Small intestine (tissue), 7 donors: ENCODE data around the gene B4GALNT4. TPM values are rescaled to one million over a fixed set of nuclear protein-coding genes. Genes with fewer than 3 reads are reported as not detected.
A peak's percentile ranks its signal among the peaks of the same experiment; 100 is the strongest.

ENCODE experiments used
- DNase-seq, 2 donors: peaks; one replicate each; pipeline versions ENCODE4 v3.0.0 to v3.0.0-alpha.2; 2013
- FAIRE-seq: peaks from 2 replicates; lab custom pipeline; 2012; peaks lifted over from hg19 to GRCh38; lab: Jason Lieb, UNC
- H3K27ac ChIP-seq, 3 donors: one replicate each; pipeline ENCODE4 v1.5.1; 2013; ENCODE audit warnings: low read length in 2 of 3, mild to moderate bottlenecking in 2 of 3, control low read depth in 1 of 3, inconsistent platforms in 1 of 3, low read depth in 1 of 3, moderate library complexity in 1 of 3
- H3K27me3 ChIP-seq, 3 donors: one replicate each; pipeline ENCODE4 v1.6.1; 2013; ENCODE audit warnings: low read length in 3 of 3, inconsistent platforms in 1 of 3; ENCODE audit not compliant: control insufficient read depth in 3 of 3, insufficient read depth in 3 of 3
- H3K36me3 ChIP-seq, 3 donors: one replicate each; pipeline ENCODE4 v1.6.1; 2013; ENCODE audit warnings: low read length in 3 of 3, inconsistent platforms in 1 of 3, low read depth in 1 of 3, mild to moderate bottlenecking in 1 of 3, moderate library complexity in 1 of 3; ENCODE audit not compliant: control insufficient read depth in 3 of 3, insufficient read depth in 2 of 3
- H3K4me1 ChIP-seq, 3 donors: one replicate each; pipeline ENCODE4 v1.6.1; 2013; ENCODE audit warnings: low read length in 2 of 3, inconsistent platforms in 1 of 3, low read depth in 1 of 3, mild to moderate bottlenecking in 1 of 3, moderate library complexity in 1 of 3; ENCODE audit not compliant: control insufficient read depth in 3 of 3, insufficient read depth in 2 of 3
- H3K4me3 ChIP-seq, 3 donors: one replicate each; pipeline ENCODE4 v1.5.1; 2013; ENCODE audit warnings: low read length in 3 of 3, control low read depth in 1 of 3, inconsistent platforms in 1 of 3, low read depth in 1 of 3, mild to moderate bottlenecking in 1 of 3, moderate library complexity in 1 of 3
- H3K9me3 ChIP-seq, 2 donors: one replicate each; pipeline ENCODE4 v1.6.1; 2013; ENCODE audit warnings: low read depth in 1 of 2, low read length in 1 of 2; ENCODE audit not compliant: control insufficient read depth in 2 of 2, insufficient read depth in 1 of 2
- WGBS, 3 donors: extraction: QIAGEN DNeasy Blood & Tissue Kit; methylation state at CpG; one replicate each; pipeline ENCODE4 v1.1.7; 2013; 5-methylcytosine and 5-hydroxymethylcytosine counted together
- polyA plus RNA-seq, 4 donors: library from polyadenylated mRNA; stranded (reverse) in 3 of 4; unstranded in 1 of 4; fragments of 200-250 nt in 3 of 4; fragments of 120-200 nt in 1 of 4; gene quantifications; one replicate each; pipeline versions ENCODE4 v1.2.1 to v1.2.3, GENCODE V29; 2013
- donor health status: healthy with polysubstance abuse.
- donor health status: control.
- donor health status: control.
- donor health status: Bipolar disorder and iron deficiency.
- donor health status: healthy.

Gene B4GALNT4
- polyA plus RNA-seq, 4 donors, result 4.5 to 23.8 (median 7.5) TPM

DNA sequence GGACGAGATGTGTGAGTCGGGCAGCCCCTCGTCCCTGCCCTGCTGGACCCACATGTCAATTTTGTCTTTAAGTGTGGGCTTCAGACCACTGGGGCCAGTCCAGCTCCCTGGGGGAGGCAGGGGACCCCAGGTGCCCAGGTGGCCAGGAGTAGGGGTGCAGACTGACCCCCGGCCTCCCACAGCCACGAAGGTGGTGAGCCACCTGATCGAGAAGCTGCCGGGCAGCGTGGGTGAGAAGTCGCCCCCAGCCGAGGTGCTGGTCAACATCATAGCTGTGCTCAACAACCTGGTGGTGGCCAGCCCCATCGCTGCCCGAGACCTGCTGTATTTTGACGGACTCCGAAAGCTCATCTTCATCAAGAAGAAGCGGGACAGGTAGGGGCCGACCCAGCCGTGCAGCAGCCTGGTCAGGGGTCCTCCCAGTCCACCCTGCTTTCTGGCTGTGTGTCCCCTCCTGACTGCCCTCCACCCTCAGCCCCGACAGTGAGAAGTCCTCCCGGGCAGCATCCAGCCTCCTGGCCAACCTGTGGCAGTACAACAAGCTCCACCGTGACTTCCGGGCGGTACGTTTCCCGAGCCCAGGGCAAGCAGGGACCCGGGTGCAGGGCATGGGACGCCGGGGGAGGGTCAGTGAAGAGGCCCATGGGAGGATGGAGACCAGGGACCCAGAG lies 34.6 kb downstream of the B4GALNT4 start:
- Histone ChIP-seq H3K4me3 (no peak overlapping the region), H3K9me3 (peaks cover 0 to 6% of the 10 kb centered on the region in 2 donors), H3K36me3 (peaks cover 0 to 64% (median 10%) of the 10 kb centered on the region in 3 donors), H3K27me3 (peaks cover 0 to 4% (median 0%) of the 10 kb centered on the region in 3 donors), H3K4me1 (peaks cover 0 to 13% (median 3%) of the 10 kb centered on the region in 3 donors), H3K27ac (no peak overlapping the region)
- WGBS, 3 donors, result 88 to 93% (median 89%) methylated on average over 19 to 27 of the region's 27 CpGs
- FAIRE-seq (no peak), DNase-seq (no peak)

DNA sequence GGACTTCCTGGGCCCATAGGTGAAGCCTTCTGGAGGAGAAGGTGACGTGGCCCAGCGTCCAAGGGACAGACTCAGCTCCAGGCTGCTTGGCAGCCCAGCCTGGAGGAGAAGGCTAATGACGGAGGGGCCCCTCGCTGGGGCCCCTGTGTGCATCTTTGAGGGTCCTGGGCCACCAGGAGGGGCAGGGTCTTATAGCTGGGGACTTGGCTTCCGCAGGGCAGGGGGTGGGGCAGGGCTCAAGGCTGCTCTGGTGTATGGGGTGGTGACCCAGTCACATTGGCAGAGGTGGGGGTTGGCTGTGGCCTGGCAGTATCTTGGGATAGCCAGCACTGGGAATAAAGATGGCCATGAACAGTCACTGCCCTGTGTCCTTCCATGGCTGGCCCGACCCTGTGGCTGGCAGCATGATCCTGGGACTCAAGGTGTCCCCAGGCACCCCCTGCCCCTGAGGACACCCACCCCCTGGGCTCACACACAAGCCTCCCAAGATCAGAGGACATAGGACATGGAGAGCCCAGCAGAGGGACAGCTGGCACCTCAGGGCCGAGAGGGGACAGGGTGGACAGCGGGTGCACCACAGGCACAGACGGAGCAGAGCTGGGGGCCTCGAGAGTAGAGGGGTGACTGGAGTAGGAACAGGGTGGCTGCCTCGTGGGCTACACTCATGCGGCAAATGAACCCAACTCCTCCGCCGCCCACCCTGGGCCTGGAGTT lies 35.4 kb downstream of the B4GALNT4 start:
- no peak for DNase-seq
- no peak for FAIRE-seq
- H3K4me1 ChIP-seq, result peaks cover 0 to 15% (median 3%) of the 10 kb centered on the region in 3 donors
- H3K36me3 ChIP-seq, result peaks cover 0 to 67% (median 7%) of the 10 kb centered on the region in 3 donors
- no peak overlapping the region for H3K4me3 ChIP-seq
- WGBS, 3 donors, result 88 to 91% (median 91%) methylated on average over 14 of the region's 14 CpGs
- H3K27ac ChIP-seq, result no peak overlapping the region
- peaks cover 0 to 4% (median 0%) of the 10 kb centered on the region in 3 donors for H3K27me3 ChIP-seq
- H3K9me3 ChIP-seq, result peaks cover 0 to 3% of the 10 kb centered on the region in 2 donors

GRCh38 chr11:405323-405953 lies 36.1 kb downstream of the B4GALNT4 start:
- Histone ChIP-seq H3K4me1 (peaks cover 0 to 16% (median 3%) of the 10 kb centered on the region in 3 donors), H3K27me3 (no peaks in the 10 kb centered on the region), H3K4me3 (no peak overlapping the region), H3K36me3 (peaks cover 0 to 68% (median 7%) of the 10 kb centered on the region in 3 donors), H3K9me3 (no peaks in the 10 kb centered on the region), H3K27ac (peak overlapping the region in 1 of 3 donors; percentile 84)
- no peak for FAIRE-seq
- 62 to 78% (median 72%) methylated on average over 14 to 17 of the region's 17 CpGs for WGBS, 3 donors
- DNase-seq, result no peak

DNA sequence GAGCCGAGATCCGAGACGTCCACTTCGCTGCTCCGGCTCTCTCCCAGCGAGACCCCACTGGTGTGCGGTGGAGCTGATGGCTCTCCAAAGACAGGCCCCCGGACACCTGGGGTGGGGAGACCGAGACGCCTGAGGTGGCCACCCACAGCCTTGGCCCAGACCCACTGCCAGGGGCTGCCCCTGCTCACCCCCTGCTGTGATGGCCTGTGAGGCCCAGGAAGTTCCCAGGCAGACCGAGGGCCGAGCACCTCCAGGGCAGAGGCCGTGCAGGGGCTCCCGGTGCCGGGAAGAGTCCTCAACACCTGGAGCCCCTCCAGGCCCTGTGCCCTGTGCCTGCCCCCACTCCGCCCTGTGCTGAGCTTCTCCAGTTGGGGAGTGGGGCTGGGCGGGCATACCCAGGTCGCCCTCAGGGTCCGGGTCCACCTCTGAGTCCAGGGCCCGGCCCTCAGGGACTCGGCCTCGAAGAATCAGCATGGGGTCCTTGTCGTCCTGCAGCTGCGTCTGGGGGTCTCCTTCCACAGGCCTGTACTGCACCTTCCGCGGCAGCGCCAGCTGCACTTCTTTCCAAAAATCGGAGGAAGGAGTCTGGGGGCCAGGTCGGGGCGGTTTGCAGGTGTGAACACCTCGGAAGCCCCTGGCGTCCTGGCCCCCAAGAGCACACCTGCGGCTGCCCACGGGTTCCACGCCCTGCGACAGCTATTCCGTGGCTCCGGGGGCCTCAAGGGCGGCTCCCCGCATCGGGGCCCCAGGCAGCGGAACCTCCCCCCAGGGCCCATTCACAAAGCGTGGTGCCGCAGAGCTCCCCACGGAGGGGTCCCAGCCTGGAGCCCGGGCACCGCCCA lies 36.9 kb downstream of the B4GALNT4 start:
- WGBS, 3 donors, result 56 to 71% (median 68%) methylated on average over 41 to 47 of the region's 47 CpGs
- H3K4me1 ChIP-seq, result peaks cover 0 to 16% (median 3%) of the 10 kb centered on the region in 3 donors
- DNase-seq, result no peak

GRCh38 chr11:406796-407650 lies 37.7 kb downstream of the B4GALNT4 start:
- WGBS, 3 donors, result 3 to 9% (median 3%) methylated on average over 30 to 89 of the region's 91 CpGs
- FAIRE-seq (no peak), DNase-seq (peak; percentile 86)
- Histone ChIP-seq H3K4me3 (peak overlapping the region in 2 of 3 donors; percentile 28 to 45), H3K9me3 (no peaks in the 10 kb centered on the region), H3K36me3 (peaks cover 0 to 68% (median 7%) of the 10 kb centered on the region in 3 donors), H3K27me3 (no peaks in the 10 kb centered on the region), H3K27ac (peak overlapping the region; percentile 74 to 85 (median 84)), H3K4me1 (peaks cover 0 to 16% (median 3%) of the 10 kb centered on the region in 3 donors)

More for the DNA sequence above, 36.9 kb downstream of the B4GALNT4 start:
- H3K4me3 ChIP-seq, result peak overlapping the region in 2 of 3 donors; percentile 28 to 45
- H3K9me3 ChIP-seq, result no peaks in the 10 kb centered on the region
- no peak for FAIRE-seq
- no peaks in the 10 kb centered on the region for H3K27me3 ChIP-seq
- H3K36me3 ChIP-seq, result peaks cover 0 to 68% (median 7%) of the 10 kb centered on the region in 3 donors
- peak overlapping the region; percentile 74 to 85 (median 84) for H3K27ac ChIP-seq

DNA sequence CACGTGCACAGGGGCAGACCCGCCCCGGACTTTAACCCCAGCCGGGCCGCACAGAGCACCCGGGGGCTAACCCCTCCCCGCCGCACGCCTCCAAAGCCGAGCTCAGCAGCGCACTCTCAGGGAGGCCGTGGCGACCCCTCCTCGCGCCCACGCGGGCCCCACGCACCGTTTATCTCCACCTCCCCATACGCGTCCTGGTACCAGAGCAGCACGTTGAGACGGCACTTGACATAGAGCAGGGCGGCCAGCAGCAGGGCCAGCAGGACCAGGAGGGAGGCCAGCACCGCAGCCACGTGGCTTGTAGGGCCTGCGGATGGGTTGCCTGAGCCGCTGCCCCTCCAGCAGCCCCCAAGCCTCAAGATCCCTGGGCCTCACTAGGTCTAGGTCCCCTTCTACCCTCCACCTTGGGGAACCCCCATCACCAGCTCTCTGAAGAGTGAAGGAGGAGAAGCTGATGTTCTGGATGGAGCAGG lies 38.4 kb downstream of the B4GALNT4 start:
- no peak overlapping the region for H3K4me3 ChIP-seq
- FAIRE-seq (no peak), DNase-seq (no peak)
- H3K4me1 ChIP-seq, result peaks cover 0 to 16% (median 3%) of the 10 kb centered on the region in 3 donors
- H3K27ac ChIP-seq, result peak overlapping the region in 2 of 3 donors; percentile 1 to 68
- 58 to 73% (median 66%) methylated on average over 28 of the region's 28 CpGs for WGBS, 3 donors
- peaks cover 0 to 68% (median 7%) of the 10 kb centered on the region in 3 donors for H3K36me3 ChIP-seq
- H3K27me3 ChIP-seq, result no peaks in the 10 kb centered on the region
- no peaks in the 10 kb centered on the region for H3K9me3 ChIP-seq
